Measurements from ENCODE around the gene CROCC2.

DNA sequence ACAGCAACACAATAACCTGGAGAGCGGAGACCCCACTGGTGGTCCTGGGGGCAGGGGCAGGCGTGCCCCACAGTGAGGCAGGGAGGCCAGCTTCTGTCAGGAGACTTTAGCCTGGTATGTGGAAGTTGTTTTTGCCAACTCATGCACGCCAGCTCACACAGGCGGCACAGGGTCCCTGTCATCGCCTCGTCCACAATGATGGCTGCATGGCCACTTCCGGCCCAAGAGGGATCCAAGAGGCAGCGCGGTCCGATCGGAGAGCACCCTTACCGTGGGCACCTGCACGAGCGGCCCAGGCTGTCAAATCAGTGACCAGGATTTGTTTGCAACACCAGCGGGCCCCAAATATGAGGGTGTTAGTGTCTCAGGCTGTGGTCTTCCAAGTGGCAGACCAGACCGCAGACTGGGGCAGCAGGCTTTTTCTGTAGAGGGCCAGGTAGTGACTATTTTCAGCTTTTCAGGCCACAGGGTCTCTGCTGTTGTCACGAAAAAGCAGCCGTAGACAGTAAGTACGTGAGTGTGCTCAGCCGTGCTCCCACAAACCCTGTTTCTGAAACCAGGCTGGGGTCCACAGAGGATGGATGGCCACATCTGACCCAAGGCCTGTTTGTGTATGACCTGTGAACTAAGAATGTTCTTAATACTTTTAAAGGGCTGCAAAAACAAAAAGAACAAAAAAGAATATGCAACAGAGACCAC is 113.5 kb downstream of the CROCC2 start:
- no peak for TF ChIP-seq POLR2A (IDR thresholded peaks at IDR 0.05)
- TF ChIP-seq, protein P1, sequence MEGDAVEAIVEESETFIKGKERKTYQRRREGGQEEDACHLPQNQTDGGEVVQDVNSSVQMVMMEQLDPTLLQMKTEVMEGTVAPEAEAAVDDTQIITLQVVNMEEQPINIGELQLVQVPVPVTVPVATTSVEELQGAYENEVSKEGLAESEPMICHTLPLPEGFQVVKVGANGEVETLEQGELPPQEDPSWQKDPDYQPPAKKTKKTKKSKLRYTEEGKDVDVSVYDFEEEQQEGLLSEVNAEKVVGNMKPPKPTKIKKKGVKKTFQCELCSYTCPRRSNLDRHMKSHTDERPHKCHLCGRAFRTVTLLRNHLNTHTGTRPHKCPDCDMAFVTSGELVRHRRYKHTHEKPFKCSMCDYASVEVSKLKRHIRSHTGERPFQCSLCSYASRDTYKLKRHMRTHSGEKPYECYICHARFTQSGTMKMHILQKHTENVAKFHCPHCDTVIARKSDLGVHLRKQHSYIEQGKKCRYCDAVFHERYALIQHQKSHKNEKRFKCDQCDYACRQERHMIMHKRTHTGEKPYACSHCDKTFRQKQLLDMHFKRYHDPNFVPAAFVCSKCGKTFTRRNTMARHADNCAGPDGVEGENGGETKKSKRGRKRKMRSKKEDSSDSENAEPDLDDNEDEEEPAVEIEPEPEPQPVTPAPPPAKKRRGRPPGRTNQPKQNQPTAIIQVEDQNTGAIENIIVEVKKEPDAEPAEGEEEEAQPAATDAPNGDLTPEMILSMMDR (IDR thresholded peaks at IDR 0.05) = no peak

Measured in lower leg skin (tissue), 3 donors.